GM19035 (cell line): ENCODE data around the gene CTNND2.
"Not testable (repeated sequence)": the region's sequence is repeated elsewhere in the genome, so short reads cannot be mapped to it uniquely, and the experiment has no call there.

Experiments used
- ATAC-seq: cut with Tn5 transposase; IDR thresholded peaks from one replicate; pipeline ENCODE4 v1.9.1; 2021; ENCODE audit not compliant: unreplicated experiment

The CTNND2 gene

GRCh38 chr5:11684607-11685006 lies 219.6 kb downstream of the CTNND2 start:
- no peak for ATAC-seq

- ATAC-seq = no peak
Observed at GRCh38 chr5:11683666-11684065, 220.6 kb downstream of the CTNND2 start.

- ATAC-seq = no peak
Observed at GRCh38 chr5:11681796-11682195, 222.4 kb downstream of the CTNND2 start.

GRCh38 chr5:11679676-11680075 lies 224.6 kb downstream of the CTNND2 start:
- ATAC-seq = no peak

- ATAC-seq = no peak
Observed at GRCh38 chr5:11675184-11675583, 229.1 kb downstream of the CTNND2 start.

- ATAC-seq = no peak
Observed at GRCh38 chr5:11672385-11673085, 231.7 kb downstream of the CTNND2 start.

- ATAC-seq = no peak
Observed at GRCh38 chr5:11658376-11658775, 245.9 kb downstream of the CTNND2 start.

GRCh38 chr5:11656916-11657315 lies 247.3 kb downstream of the CTNND2 start:
- no peak for ATAC-seq

GRCh38 chr5:11655681-11656080 lies 248.6 kb downstream of the CTNND2 start:
- ATAC-seq = no peak

- no peak for ATAC-seq
Observed at GRCh38 chr5:11650936-11651335, 253.3 kb downstream of the CTNND2 start.

- no peak for ATAC-seq
Observed at GRCh38 chr5:11646141-11646540, 258.1 kb downstream of the CTNND2 start.

GRCh38 chr5:11642438-11642837 lies 261.8 kb downstream of the CTNND2 start:
- no peak for ATAC-seq

- no peak for ATAC-seq
Observed at GRCh38 chr5:11640158-11640873, 263.9 kb downstream of the CTNND2 start.

- no peak for ATAC-seq
Observed at GRCh38 chr5:11622785-11623184, 281.5 kb downstream of the CTNND2 start.

GRCh38 chr5:11620172-11620571 lies 284.1 kb downstream of the CTNND2 start:
- no peak for ATAC-seq

- no peak for ATAC-seq
Observed at GRCh38 chr5:11619339-11620024, 284.8 kb downstream of the CTNND2 start.

GRCh38 chr5:11617080-11617479 lies 287.2 kb downstream of the CTNND2 start:
- ATAC-seq = no peak

GRCh38 chr5:11616624-11617023 lies 287.6 kb downstream of the CTNND2 start:
- ATAC-seq = not testable (repeated sequence)

- no peak for ATAC-seq
Observed at GRCh38 chr5:11611011-11611410, 293.2 kb downstream of the CTNND2 start.

- no peak for ATAC-seq
Observed at GRCh38 chr5:11609570-11610303, 294.5 kb downstream of the CTNND2 start.

- ATAC-seq = no peak
Observed at GRCh38 chr5:11608530-11608929, 295.7 kb downstream of the CTNND2 start.
